PFSK-1 (cell line): ENCODE results near the gene ARPP21.

Source experiments
- FOXP2 ChIP-seq: optimal IDR thresholded peaks from 2 replicates; pipeline ENCODE3; 2011; ENCODE audit warnings: borderline replicate concordance, control low read depth, inconsistent platforms; ENCODE audit not compliant: insufficient read depth; ENCODE audit errors: extremely low read length, extremely low read depth
- POLR2AphosphoS5 ChIP-seq: IDR thresholded peaks from 2 replicates; pipeline ENCODE4 v1.6.1; 2012; ENCODE audit warnings: low read depth, mild to moderate bottlenecking, control low read depth, low read length, moderate library complexity
- REST ChIP-seq, 2 experiments: IDR thresholded peaks; 2 replicates each; pipeline versions ENCODE4 v1.6.1 to v1.8.0; 2011 to 2012; ENCODE audit warnings: low read depth in 2 of 2, low read length in 2 of 2, control low read depth in 1 of 2, inconsistent platforms in 1 of 2, mild to moderate bottlenecking in 1 of 2, moderate library complexity in 1 of 2; ENCODE audit not compliant: insufficient read depth in 1 of 2
- SIN3A ChIP-seq: IDR thresholded peaks from 2 replicates; pipeline ENCODE4 v1.6.1; 2012; ENCODE audit warnings: mild to moderate bottlenecking, low read length, moderate library complexity, borderline replicate concordance; ENCODE audit not compliant: insufficient read depth
- TAF1 ChIP-seq: IDR thresholded peaks from 2 replicates; pipeline ENCODE4 v1.6.1; 2012; ENCODE audit warnings: low read length, control low read depth, borderline replicate concordance; ENCODE audit not compliant: insufficient read depth

- TF ChIP-seq FOXP2 (no peak), TAF1 (no peak), POLR2AphosphoS5 (no peak), SIN3A (no peak), REST (IDR thresholded peaks at IDR 0.05; ENCODE audit: insufficient read depth in 1 of 2, low read depth in 2 of 2, low read length in 2 of 2) (no peak)
Observed at GRCh38 chr3:35779611-35780010, 140.3 kb downstream of the ARPP21 start.
